ENCODE data around the gene PRKRIP1. TPM values are rescaled to one million over a fixed set of nuclear protein-coding genes. Genes with fewer than 3 reads are reported as not detected.

PRKRIP1 gene
- total and polyA plus RNA-seq, 4 donors = 5.4 to 15.8 (median 7.1) TPM

DNA sequence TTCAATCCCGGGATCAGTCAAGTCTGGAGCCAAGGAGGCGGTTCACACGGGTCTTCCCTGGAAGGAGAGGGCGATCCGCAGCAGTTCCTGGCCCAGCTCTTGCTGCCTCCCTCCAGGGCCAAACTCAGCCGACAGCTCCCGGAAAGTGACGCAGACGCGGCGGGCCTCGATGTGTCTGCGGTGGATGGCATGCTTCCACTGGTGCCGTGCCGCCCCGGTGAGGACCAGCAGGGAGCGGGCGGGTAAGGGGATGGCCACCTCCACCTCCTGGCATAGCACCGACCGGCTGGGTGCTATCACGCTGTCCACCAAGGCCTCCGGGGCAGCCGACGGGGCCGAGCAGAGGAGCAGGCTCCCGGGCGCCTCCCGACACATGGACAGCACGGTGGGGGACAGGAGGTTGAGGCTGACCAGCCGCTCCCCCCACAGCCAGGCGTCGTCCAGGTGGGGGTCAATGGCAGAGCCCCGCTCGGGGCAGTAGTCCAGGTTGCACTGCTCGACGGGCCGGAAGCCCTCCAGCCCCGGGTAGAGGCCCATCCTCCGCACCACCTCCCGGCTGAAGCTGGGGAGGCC, 61.3 kb downstream of the PRKRIP1 start:
- no peak overlapping the region for H3K27ac ChIP-seq (ENCODE audit: low read depth in 1 of 2, low read length in 2 of 2)
- H3K36me3 ChIP-seq (ENCODE audit: control insufficient read depth in 4 of 4, insufficient read depth in 3 of 4, low read depth in 1 of 4, low read length in 3 of 4) = peaks cover 6 to 35% (median 9%) of the 10 kb centered on the region in 4 donors
- no peak for TF ChIP-seq ZBTB33 (IDR thresholded peaks at IDR 0.05)
- no peak overlapping the region for H3K4me3 ChIP-seq (ENCODE audit: low read depth in 1 of 3, low read length in 3 of 3)
- H3K9ac ChIP-seq (ENCODE audit: low read depth in 1 of 2, low read length in 2 of 2) = no peak overlapping the region
- no peaks in the 10 kb centered on the region for H3K9me3 ChIP-seq (ENCODE audit: control insufficient read depth in 4 of 4, low read length in 3 of 4)
- no peaks in the 10 kb centered on the region for H3K27me3 ChIP-seq (ENCODE audit: control insufficient read depth in 4 of 4, insufficient read depth in 4 of 4, low read length in 3 of 4)
- WGBS = 95% methylated on average over 40 of the region's 40 CpGs
- no peak for DNase-seq (ENCODE audit: low spot score)
- no peaks in the 10 kb centered on the region for H3K4me1 ChIP-seq (ENCODE audit: control insufficient read depth in 4 of 4, insufficient read depth in 4 of 4, low read length in 3 of 4)

- DNase-seq (ENCODE audit: low spot score) = no peak
- Histone ChIP-seq H3K9ac (ENCODE audit: low read depth in 1 of 2, low read length in 2 of 2) (no peak overlapping the region), H3K4me3 (ENCODE audit: low read depth in 1 of 3, low read length in 3 of 3) (no peak overlapping the region), H3K36me3 (ENCODE audit: control insufficient read depth in 4 of 4, insufficient read depth in 3 of 4, low read depth in 1 of 4, low read length in 3 of 4) (peaks cover 6 to 35% (median 9%) of the 10 kb centered on the region in 4 donors), H3K27me3 (ENCODE audit: control insufficient read depth in 4 of 4, insufficient read depth in 4 of 4, low read length in 3 of 4) (no peaks in the 10 kb centered on the region), H3K4me1 (ENCODE audit: control insufficient read depth in 4 of 4, insufficient read depth in 4 of 4, low read length in 3 of 4) (peaks cover 3 to 10% (median 9%) of the 10 kb centered on the region in 4 donors), H3K9me3 (ENCODE audit: control insufficient read depth in 4 of 4, low read length in 3 of 4) (no peaks in the 10 kb centered on the region), H3K27ac (ENCODE audit: low read depth in 1 of 2, low read length in 2 of 2) (no peak overlapping the region)
- 80% methylated on average over 24 of the region's 24 CpGs for WGBS
- TF ChIP-seq RAD21 (IDR thresholded peaks at IDR 0.05) (no peak), FOXA1 (IDR thresholded peaks at IDR 0.05) (no peak), ATF3 (IDR thresholded peaks at IDR 0.05) (no peak), YY1 (IDR thresholded peaks at IDR 0.05) (no peak), HNF4A (conservative IDR thresholded peaks at IDR 0.05) (no peak), REST (IDR thresholded peaks at IDR 0.05) (no peak), TAF1 (conservative IDR thresholded peaks at IDR 0.05) (no peak), RXRA (IDR thresholded peaks at IDR 0.05) (no peak), SP1 (IDR thresholded peaks at IDR 0.05) (no peak), NR2F2 (IDR thresholded peaks at IDR 0.05) (no peak), FOXA2 (IDR thresholded peaks at IDR 0.05) (no peak), HNF4G (IDR thresholded peaks at IDR 0.05) (no peak), JUND (IDR thresholded peaks at IDR 0.05) (no peak), GABPA (IDR thresholded peaks at IDR 0.05 in 1 of 2, conservative IDR thresholded peaks at IDR 0.05 in 1 of 2) (no peak), CTCF (IDR thresholded peaks at IDR 0.05; ENCODE audit: low read depth, low read length, missing input control) (no peak), ZBTB33 (IDR thresholded peaks at IDR 0.05) (no peak)
- TF ChIP-seq, protein P1, sequence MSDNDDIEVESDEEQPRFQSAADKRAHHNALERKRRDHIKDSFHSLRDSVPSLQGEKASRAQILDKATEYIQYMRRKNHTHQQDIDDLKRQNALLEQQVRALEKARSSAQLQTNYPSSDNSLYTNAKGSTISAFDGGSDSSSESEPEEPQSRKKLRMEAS (IDR thresholded peaks at IDR 0.05) = no peak
Observed at GRCh38 chr7:102459221-102459844, 63.2 kb downstream of the PRKRIP1 start.

All from liver (tissue), 9 donors.